ENCODE results near the gene RARS2.

RARS2 gene

GRCh38 chr6:87573307-87574024 lies 16.3 kb downstream of the RARS2 start:
- DNase-seq (ENCODE audit: low spot score) = no peak

- no peak for DNase-seq (ENCODE audit: low spot score)
Measured at GRCh38 chr6:87572883-87573282, 16.9 kb downstream of the RARS2 start.

- DNase-seq (ENCODE audit: low spot score) = no peak
Measured at GRCh38 chr6:87572021-87572420, 17.8 kb downstream of the RARS2 start.

- DNase-seq (ENCODE audit: low spot score) = no peak
Measured at GRCh38 chr6:87561017-87561416, 28.8 kb downstream of the RARS2 start.

GRCh38 chr6:87558446-87558845 lies 31.3 kb downstream of the RARS2 start:
- DNase-seq (ENCODE audit: low spot score) = no peak

- DNase-seq (ENCODE audit: low spot score) = no peak
Measured at GRCh38 chr6:87555506-87555905, 34.3 kb downstream of the RARS2 start.

- no peak for DNase-seq (ENCODE audit: low spot score)
Measured at GRCh38 chr6:87553159-87553765, 36.5 kb downstream of the RARS2 start.

GRCh38 chr6:87551799-87552198 lies 38.0 kb downstream of the RARS2 start:
- no peak for DNase-seq (ENCODE audit: low spot score)

- DNase-seq (ENCODE audit: low spot score) = no peak
Measured at GRCh38 chr6:87544474-87544735, 45.4 kb downstream of the RARS2 start.

GRCh38 chr6:87543696-87544473 lies 45.9 kb downstream of the RARS2 start:
- no peak for DNase-seq (ENCODE audit: low spot score)

- no peak for DNase-seq (ENCODE audit: low spot score)
Measured at GRCh38 chr6:87541744-87542143, 48.0 kb downstream of the RARS2 start.

GRCh38 chr6:87541041-87541440 lies 48.7 kb downstream of the RARS2 start:
- DNase-seq (ENCODE audit: low spot score) = no peak

GRCh38 chr6:87540539-87540938 lies 49.2 kb downstream of the RARS2 start:
- DNase-seq (ENCODE audit: low spot score) = no peak

GRCh38 chr6:87539554-87539953 lies 50.2 kb downstream of the RARS2 start:
- DNase-seq (ENCODE audit: low spot score) = no peak

- no peak for DNase-seq (ENCODE audit: low spot score)
Measured at GRCh38 chr6:87538510-87539260, 51.1 kb downstream of the RARS2 start.

- DNase-seq (ENCODE audit: low spot score) = no peak
Measured at GRCh38 chr6:87534377-87535047, 55.3 kb downstream of the RARS2 start.

GRCh38 chr6:87529221-87529620 lies 60.6 kb downstream of the RARS2 start:
- no peak for DNase-seq (ENCODE audit: low spot score)

- no peak for DNase-seq (ENCODE audit: low spot score)
Measured at GRCh38 chr6:87522686-87523085, 67.1 kb downstream of the RARS2 start.

GRCh38 chr6:87518453-87518852 lies 71.3 kb downstream of the RARS2 start:
- no peak for DNase-seq (ENCODE audit: low spot score)

GRCh38 chr6:87514831-87515230 lies 75.0 kb downstream of the RARS2 start:
- no peak for DNase-seq (ENCODE audit: low spot score)

- DNase-seq (ENCODE audit: low spot score) = no peak
Measured at GRCh38 chr6:87504441-87504840, 85.3 kb downstream of the RARS2 start.
